A549 (cell line): ENCODE measurements around the gene CAMKMT.

Experiments used
- BHLHE40 ChIP-seq: IDR thresholded peaks from 2 replicates; pipeline ENCODE4 v1.6.1; 2012; ENCODE audit warnings: low read depth, low read length, inconsistent platforms
- EP300 ChIP-seq, 2 experiments: fragments of >200 bp; sonication (Bioruptor Twin); formaldehyde crosslinking; IDR thresholded peaks; 2 replicates in 1 of 2; 3 replicates in 1 of 2; pipeline ENCODE4 v1.6.1; 2016 to 2017
- KDM5A ChIP-seq: fragments of 200-600 bp; sonication (generic); IDR thresholded peaks from 2 replicates; pipeline ENCODE4 v1.6.1; 2016; ENCODE audit warnings: antibody characterized with exemption, mild to moderate bottlenecking
- PHF8 ChIP-seq: fragments of 200-600 bp; sonication (generic); IDR thresholded peaks from 2 replicates; pipeline ENCODE4 v1.6.1; 2016; ENCODE audit warnings: low read depth, mild to moderate bottlenecking, antibody characterized with exemption, moderate library complexity, borderline replicate concordance
- POLR2A ChIP-seq: IDR thresholded peaks from 2 replicates; pipeline ENCODE4 v1.6.1; 2012; ENCODE audit warnings: mild to moderate bottlenecking, low read length
- REST ChIP-seq: fragments of 200-600 bp; sonication (generic); IDR thresholded peaks from 2 replicates; pipeline ENCODE4 v1.6.1; 2016; ENCODE audit warnings: antibody characterized with exemption, mild to moderate bottlenecking, moderate library complexity

GRCh38 chr2:44335806-44336538, 25.8 kb upstream of the CAMKMT start:
- TF ChIP-seq KDM5A (no peak), BHLHE40 (no peak), EP300 (IDR thresholded peaks at IDR 0.05) (no peak), POLR2A (no peak), REST (no peak), PHF8 (no peak)
